ENCODE data around the gene FUT8.

- TF ChIP-seq CTCF (IDR thresholded peaks at IDR 0.05) (no peak), POLR2A (IDR thresholded peaks at IDR 0.05) (no peak)
Observed at GRCh38 chr14:65392296-65392695, 20.2 kb upstream of the FUT8 start.

Data from thyroid gland (tissue), 4 donors.